A549 (cell line): ENCODE results near the gene TMEM213. TPM values are rescaled to one million over a fixed set of nuclear protein-coding genes. Genes with fewer than 3 reads are reported as not detected.
"Not testable (repeated sequence)": the region's sequence is repeated elsewhere in the genome, so short reads cannot be mapped to it uniquely, and the experiment has no call there.

Source experiments
- ATAC-seq, 2 experiments: fragments of 200-7000 bp in 1 of 2; fragments of >200 bp in 1 of 2; cut with Nextera tagmentation in 1 of 2; cut with Tn5 transposase in 1 of 2; 3 replicates each; pipeline versions ENCODE4 v1.8.0 to v1.9.1; 2018 to 2020; ENCODE audit warnings: mild to moderate bottlenecking in 1 of 2, moderate library complexity in 1 of 2
- CTCF ChIA-PET: fragments of 300-600 bp; sonication (Branson Sonifier 250); formaldehyde crosslinking; extraction: SDS; loops from one replicate; lab custom pipeline; 2021; ENCODE audit warnings: antibody characterized with exemption, inconsistent platforms; lab: Yijun Ruan, JAX
- POLR2A ChIA-PET: fragments of 350-600 bp; formaldehyde crosslinking; extraction: SDS; loops from one replicate; lab custom pipeline; 2021; ENCODE audit warnings: antibody characterized with exemption, inconsistent platforms; lab: Yijun Ruan, JAX
- DNase-seq, 2 experiments: peaks; one replicate each; pipeline versions ENCODE4 v3.0.0 to v3.0.0-alpha.2; 2011 to 2016; ENCODE audit warnings: low read depth in 1 of 2, low spot score in 1 of 2
- FAIRE-seq: peaks from 2 replicates; lab custom pipeline; 2011; peaks lifted over from hg19 to GRCh38; lab: Jason Lieb, UNC
- H3K27ac ChIP-seq, 2 experiments: fragments of >200 bp; sonication (Bioruptor Twin); formaldehyde crosslinking; 3 replicates each; pipeline ENCODE4 v1.5.1; 2016 to 2017
- H3K4me1 ChIP-seq: fragments of >200 bp; sonication (Bioruptor Twin); formaldehyde crosslinking; 3 replicates; pipeline ENCODE4 v1.6.1; 2016
- H3K4me2 ChIP-seq: fragments of >200 bp; sonication (Bioruptor Twin); formaldehyde crosslinking; 3 replicates; pipeline ENCODE4 v1.6.1; 2016
- H3K4me3 ChIP-seq: fragments of >200 bp; sonication (Bioruptor Twin); formaldehyde crosslinking; 3 replicates; pipeline ENCODE4 v1.5.1; 2016
- H3K9me3 ChIP-seq: fragments of >200 bp; sonication (Bioruptor Twin); formaldehyde crosslinking; 3 replicates; pipeline ENCODE4 v1.6.1; 2016
- CEBPB ChIP-seq, 2 experiments: fragments of >200 bp in 1 of 2; sonication (Bioruptor Twin) in 1 of 2; formaldehyde crosslinking in 1 of 2; IDR thresholded peaks; 2 replicates each; pipeline ENCODE4 v1.6.1; 2012 to 2016
- CHD2 ChIP-seq: fragments of 150-350 bp; IDR thresholded peaks from 2 replicates; pipeline ENCODE4 v1.6.1; 2014; ENCODE audit warnings: low read length; ENCODE audit not compliant: partially characterized antibody
- CHD4 ChIP-seq: fragments of 200-600 bp; sonication (generic); IDR thresholded peaks from 2 replicates; pipeline ENCODE4 v1.6.1; 2016; ENCODE audit warnings: antibody characterized with exemption, mild to moderate bottlenecking, borderline replicate concordance
- ESRRA ChIP-seq: fragments of 150-350 bp; IDR thresholded peaks from 2 replicates; pipeline ENCODE4 v1.6.1; 2014; ENCODE audit warnings: mild to moderate bottlenecking, low read length, borderline replicate concordance
- FOXS1 ChIP-seq: fragments of 250-450 bp; sonication (Bioruptor Pico); IDR thresholded peaks from 2 replicates; pipeline ENCODE4 v1.5.0; 2020; ENCODE audit warnings: mild to moderate bottlenecking, moderate library complexity
- HEYL ChIP-seq: fragments of 250-450 bp; sonication (Bioruptor Pico); IDR thresholded peaks from 2 replicates; pipeline ENCODE4 v1.8.0; 2021; ENCODE audit warnings: mild to moderate bottlenecking, moderate library complexity
- HMGXB4 ChIP-seq: fragments of 250-450 bp; sonication (Bioruptor Pico); IDR thresholded peaks from 2 replicates; pipeline ENCODE4 v1.5.0; 2021; ENCODE audit warnings: mild to moderate bottlenecking, moderate library complexity, borderline replicate concordance
- NR3C1 ChIP-seq: fragments of >200 bp; sonication (Bioruptor Twin); formaldehyde crosslinking; IDR thresholded peaks from 3 replicates; pipeline ENCODE4 v1.6.1; 2017
- PHF8 ChIP-seq: fragments of 200-600 bp; sonication (generic); IDR thresholded peaks from 2 replicates; pipeline ENCODE4 v1.6.1; 2016; ENCODE audit warnings: low read depth, mild to moderate bottlenecking, antibody characterized with exemption, moderate library complexity, borderline replicate concordance
- POLR2AphosphoS2 ChIP-seq: conservative IDR thresholded peaks from 2 replicates; pipeline ENCODE4 v1.6.1; 2012; ENCODE audit warnings: low read length, improper control_type of control experiment, inconsistent platforms
- RAD21 ChIP-seq, 2 experiments: fragments of >200 bp in 1 of 2; sonication (Bioruptor Twin) in 1 of 2; formaldehyde crosslinking in 1 of 2; IDR thresholded peaks in 1 of 2; conservative IDR thresholded peaks in 1 of 2; 2 replicates in 1 of 2; 3 replicates in 1 of 2; pipeline ENCODE4 v1.6.1; 2012 to 2018; ENCODE audit warnings: inconsistent platforms in 1 of 2
- RCOR1 ChIP-seq: fragments of 150-350 bp; IDR thresholded peaks from 2 replicates; pipeline ENCODE4 v1.6.1; 2014; ENCODE audit warnings: antibody characterized with exemption, low read length, low read depth
- RNF2 ChIP-seq: fragments of 200-600 bp; sonication (generic); IDR thresholded peaks from 2 replicates; pipeline ENCODE4 v1.6.1; 2016; ENCODE audit warnings: low read depth, mild to moderate bottlenecking, antibody characterized with exemption, moderate library complexity, borderline replicate concordance
- TFCP2L1 ChIP-seq: fragments of 250-450 bp; sonication (Bioruptor Pico); IDR thresholded peaks from 2 replicates; pipeline ENCODE4 v1.5.0; 2021; ENCODE audit warnings: mild to moderate bottlenecking
- WGBS: methylation state at CpG from one replicate; pipeline ENCODE4 v1.1.6; 2017; ENCODE audit errors: missing lambda C conversion rate; 5-methylcytosine and 5-hydroxymethylcytosine counted together
- polyA plus RNA-seq, 4 experiments: library from polyadenylated mRNA; depleted of rRNA in 3 of 4; stranded (reverse); fragments of >200 nt; fragmentation: RNase III in 1 of 4; extraction: RNeasy Plus Mini Kit Qiagen cat#74134 plus additional on column Dnase treatment in 1 of 4; gene quantifications; 2 replicates in 3 of 4; 3 replicates in 1 of 4; pipeline ENCODE4 v1.2.3, GENCODE V29; 2011 to 2017
- TF ChIP-seq, protein P1 (sequence below): fragments of 200-600 bp; sonication (generic); IDR thresholded peaks from 2 replicates; pipeline ENCODE4 v1.6.1; 2016; ENCODE audit warnings: antibody characterized with exemption, mild to moderate bottlenecking, moderate library complexity
- TF ChIP-seq, protein P2 (sequence below): fragments of >200 bp; sonication (Bioruptor Twin); formaldehyde crosslinking; IDR thresholded peaks from 3 replicates; pipeline ENCODE4 v1.6.1; 2016

TMEM213 gene
- polyA plus RNA-seq, 2 of the 4 experiments (the other 2 are of a cell fraction) = not detected

GRCh38 chr7:138785587-138786437, 12.0 kb upstream of the TMEM213 start:
- Histone ChIP-seq H3K4me1 (peaks cover 10% of the 10 kb centered on the region), H3K9me3 (0 out of 3 replicates have a peak, but pooled peaks cover 4% of the 10 kb centered on the region), H3K4me2 (peak overlapping the region; percentile 67), H3K4me3 (no peak overlapping the region), H3K27ac (peak overlapping the region; percentile 54 to 68; a peak in 5 of 6 replicates)
- WGBS = 19% methylated on average over 10 of the region's 10 CpGs
- no peak for FAIRE-seq
- TF ChIP-seq POLR2AphosphoS2 (no peak), RCOR1 (no peak), PHF8 (no peak), NR3C1 (no peak), CEBPB (IDR thresholded peaks at IDR 0.05) (no peak), FOXS1 (CRISPR knock-in tag) (no peak), RAD21 (conservative IDR thresholded peaks at IDR 0.05 in 1 of 2, IDR thresholded peaks at IDR 0.05 in 1 of 2) (no peak), CHD4 (no peak)
- TF ChIP-seq, protein P1, sequence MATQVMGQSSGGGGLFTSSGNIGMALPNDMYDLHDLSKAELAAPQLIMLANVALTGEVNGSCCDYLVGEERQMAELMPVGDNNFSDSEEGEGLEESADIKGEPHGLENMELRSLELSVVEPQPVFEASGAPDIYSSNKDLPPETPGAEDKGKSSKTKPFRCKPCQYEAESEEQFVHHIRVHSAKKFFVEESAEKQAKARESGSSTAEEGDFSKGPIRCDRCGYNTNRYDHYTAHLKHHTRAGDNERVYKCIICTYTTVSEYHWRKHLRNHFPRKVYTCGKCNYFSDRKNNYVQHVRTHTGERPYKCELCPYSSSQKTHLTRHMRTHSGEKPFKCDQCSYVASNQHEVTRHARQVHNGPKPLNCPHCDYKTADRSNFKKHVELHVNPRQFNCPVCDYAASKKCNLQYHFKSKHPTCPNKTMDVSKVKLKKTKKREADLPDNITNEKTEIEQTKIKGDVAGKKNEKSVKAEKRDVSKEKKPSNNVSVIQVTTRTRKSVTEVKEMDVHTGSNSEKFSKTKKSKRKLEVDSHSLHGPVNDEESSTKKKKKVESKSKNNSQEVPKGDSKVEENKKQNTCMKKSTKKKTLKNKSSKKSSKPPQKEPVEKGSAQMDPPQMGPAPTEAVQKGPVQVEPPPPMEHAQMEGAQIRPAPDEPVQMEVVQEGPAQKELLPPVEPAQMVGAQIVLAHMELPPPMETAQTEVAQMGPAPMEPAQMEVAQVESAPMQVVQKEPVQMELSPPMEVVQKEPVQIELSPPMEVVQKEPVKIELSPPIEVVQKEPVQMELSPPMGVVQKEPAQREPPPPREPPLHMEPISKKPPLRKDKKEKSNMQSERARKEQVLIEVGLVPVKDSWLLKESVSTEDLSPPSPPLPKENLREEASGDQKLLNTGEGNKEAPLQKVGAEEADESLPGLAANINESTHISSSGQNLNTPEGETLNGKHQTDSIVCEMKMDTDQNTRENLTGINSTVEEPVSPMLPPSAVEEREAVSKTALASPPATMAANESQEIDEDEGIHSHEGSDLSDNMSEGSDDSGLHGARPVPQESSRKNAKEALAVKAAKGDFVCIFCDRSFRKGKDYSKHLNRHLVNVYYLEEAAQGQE = no peak
- TF ChIP-seq, protein P2, sequence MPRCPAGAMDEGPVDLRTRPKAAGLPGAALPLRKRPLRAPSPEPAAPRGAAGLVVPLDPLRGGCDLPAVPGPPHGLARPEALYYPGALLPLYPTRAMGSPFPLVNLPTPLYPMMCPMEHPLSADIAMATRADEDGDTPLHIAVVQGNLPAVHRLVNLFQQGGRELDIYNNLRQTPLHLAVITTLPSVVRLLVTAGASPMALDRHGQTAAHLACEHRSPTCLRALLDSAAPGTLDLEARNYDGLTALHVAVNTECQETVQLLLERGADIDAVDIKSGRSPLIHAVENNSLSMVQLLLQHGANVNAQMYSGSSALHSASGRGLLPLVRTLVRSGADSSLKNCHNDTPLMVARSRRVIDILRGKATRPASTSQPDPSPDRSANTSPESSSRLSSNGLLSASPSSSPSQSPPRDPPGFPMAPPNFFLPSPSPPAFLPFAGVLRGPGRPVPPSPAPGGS = no peak
- peak; percentile 44 to 59 for DNase-seq
- CTCF ChIA-PET = interaction anchor here (1.0 to 1.3 kb wide), 2 partner anchors 10 to 13 kb away, joined by 3 read pairs; no protein-coding TSS in a partner anchor
- POLR2A ChIA-PET = no interaction called here
- ATAC-seq = peak; percentile 96 to 97

GRCh38 chr7:138796038-138796615, 1.7 kb upstream of the TMEM213 start:
- Histone ChIP-seq H3K9me3 (no peaks in the 10 kb centered on the region), H3K4me2 (no peak overlapping the region), H3K27ac (no peak overlapping the region), H3K4me3 (no peak overlapping the region), H3K4me1 (0 out of 3 replicates have a peak, but pooled peaks cover 7% of the 10 kb centered on the region)
- no peak for DNase-seq
- no peak for TF ChIP-seq TFCP2L1 (CRISPR knock-in tag)
- TF ChIP-seq RNF2 = no peak
- no peak for TF ChIP-seq HMGXB4 (CRISPR knock-in tag)
- no peak for TF ChIP-seq HEYL (CRISPR knock-in tag)
- no peak for TF ChIP-seq CHD2
- TF ChIP-seq PHF8 = no peak
- TF ChIP-seq ESRRA = no peak
- no peak for TF ChIP-seq CEBPB (IDR thresholded peaks at IDR 0.05)
- POLR2A ChIA-PET = no interaction called here
- no peak for ATAC-seq
- CTCF ChIA-PET = interaction anchor here (0.6 to 1.1 kb wide), 3 partner anchors 8 to 27 kb away, joined by 3 read pairs; no protein-coding TSS in a partner anchor
- FAIRE-seq = no peak
- 63% methylated on average over 9 of the region's 9 CpGs for WGBS

GRCh38 chr7:138797046-138797445, 748 bp upstream of the TMEM213 start:
- CTCF ChIA-PET = interaction anchor here (0.6 to 1.1 kb wide), 2 partner anchors 9 to 28 kb away, joined by 3 read pairs; no protein-coding TSS in a partner anchor
- WGBS = 48% methylated on average over 4 of the region's 4 CpGs
- FAIRE-seq, DNase-seq, ATAC-seq, H3K4me3 ChIP-seq, H3K4me2 ChIP-seq, H3K9me3 ChIP-seq, H3K4me1 ChIP-seq, H3K27ac ChIP-seq: not testable (repeated sequence)
- POLR2A ChIA-PET = interaction anchor here (0.6 kb wide), 1 partner anchor 182 kb away, joined by 3 read pairs; no protein-coding TSS in a partner anchor
